GM12878 (cell line): ENCODE results near the gene IL3RA. TPM values are rescaled to one million over a fixed set of nuclear protein-coding genes. Genes with fewer than 3 reads are reported as not detected.
A peak's percentile ranks its signal among the peaks of the same experiment; 100 is the strongest.

Experiments used
- ATAC-seq: fragments of 200-7000 bp; cut with Tn5 transposase; 3 replicates; pipeline ENCODE4 v1.9.1; 2020; ENCODE audit warnings: mild to moderate bottlenecking, moderate library complexity
- Bru-seq: library from RNA; stranded (reverse); fragments of 400-500 nt; gene quantifications from one replicate; lab custom pipeline; 2021; lab: Mats Ljungman, UMichigan
- BruChase-seq, 2 experiments: library from RNA; stranded (reverse); fragments of 400-500 nt; gene quantifications; one replicate each; lab custom pipeline; 2021; lab: Mats Ljungman, UMichigan
- BruUV-seq: library from RNA; stranded (reverse); fragments of 400-500 nt; replicated peaks from 2 replicates; lab custom pipeline; 2021; lab: Mats Ljungman, UMichigan
- CTCF ChIA-PET: fragments of 300-600 bp; sonication (Branson Sonifier 250); formaldehyde crosslinking; extraction: SDS; loops from one replicate; lab custom pipeline; 2021; ENCODE audit warnings: inconsistent platforms; lab: Yijun Ruan, JAX
- POLR2A ChIA-PET: fragments of 350-600 bp; formaldehyde crosslinking; extraction: SDS; loops from one replicate; lab custom pipeline; 2021; ENCODE audit warnings: inconsistent platforms; lab: Charles Lee
- RAD21 ChIA-PET: fragments of 300-600 bp; sonication (Branson Sonifier 250); formaldehyde crosslinking; loops from one replicate; lab custom pipeline; 2023; ENCODE audit warnings: antibody characterized with exemption; ENCODE audit not compliant: unreplicated experiment; lab: Charles Lee
- SMC1A ChIA-PET: fragments of 300-600 bp; sonication (Branson Sonifier 250); formaldehyde crosslinking; loops from one replicate; lab custom pipeline; 2023; ENCODE audit not compliant: unreplicated experiment, uncharacterized antibody; lab: Charles Lee
- DNase-seq: peaks from one replicate; pipeline ENCODE4 v3.0.0-alpha.2; 2011; ENCODE audit warnings: low read depth, low spot score
- FAIRE-seq: peaks from 3 replicates; lab custom pipeline; 2011; peaks lifted over from hg19 to GRCh38; lab: Jason Lieb, UNC
- H2AFZ ChIP-seq: 2 replicates; pipeline ENCODE4 v1.6.0; 2011; ENCODE audit warnings: low read depth, low read length, control low read depth; ENCODE audit not compliant: control insufficient read depth
- H3K27ac ChIP-seq: 2 replicates; pipeline ENCODE4 v1.5.1; 2011; ENCODE audit warnings: control low read depth; ENCODE audit not compliant: control insufficient read depth, insufficient read depth
- H3K27me3 ChIP-seq, 2 experiments: replicated peaks in 1 of 2; 2 replicates each; pipeline versions ENCODE4 v1.6.0 to v1.6.1; 2011; ENCODE audit warnings: low read length in 1 of 2; ENCODE audit not compliant: control insufficient read depth in 2 of 2, insufficient read depth in 2 of 2
- H3K36me3 ChIP-seq, 2 experiments: 2 replicates each; pipeline ENCODE4 v1.5.1; 2011; ENCODE audit warnings: low read length in 1 of 2; ENCODE audit not compliant: control insufficient read depth in 2 of 2, insufficient read depth in 2 of 2
- H3K4me1 ChIP-seq: 2 replicates; pipeline ENCODE4 v1.6.1; 2011; ENCODE audit warnings: mild to moderate bottlenecking, low read length, moderate library complexity, mixed read lengths; ENCODE audit not compliant: control insufficient read depth, insufficient read depth
- H3K4me2 ChIP-seq: 2 replicates; pipeline ENCODE4 v1.6.0; 2011; ENCODE audit warnings: control low read depth; ENCODE audit not compliant: control insufficient read depth, insufficient read depth
- H3K4me3 ChIP-seq: fragments of 200-600 bp; sonication (generic); 2 replicates; pipeline ENCODE4 v1.5.1; 2016
- H3K79me2 ChIP-seq: 2 replicates; pipeline ENCODE4 v1.6.0; 2011; ENCODE audit warnings: low read length; ENCODE audit not compliant: control insufficient read depth, insufficient read depth
- H3K9ac ChIP-seq: 2 replicates; pipeline ENCODE4 v1.8.0; 2011; ENCODE audit warnings: low read length, control low read depth, mixed read lengths; ENCODE audit not compliant: control insufficient read depth, insufficient read depth
- H3K9me3 ChIP-seq: replicated peaks from 3 replicates; pipeline ENCODE4 v1.5.1; 2011; ENCODE audit warnings: mild to moderate bottlenecking, low read length; ENCODE audit not compliant: control insufficient read depth, insufficient read depth
- H4K20me1 ChIP-seq: 2 replicates; pipeline ENCODE4 v1.6.0; 2011; ENCODE audit not compliant: control insufficient read depth, insufficient read depth
- BHLHE40 ChIP-seq, 2 experiments: fragments of 450-650 bp in 1 of 2; IDR thresholded peaks; 2 replicates each; pipeline ENCODE4 v1.6.1; 2011 to 2017; ENCODE audit warnings: low read depth in 2 of 2, borderline replicate concordance in 1 of 2, improper control_type of control experiment in 1 of 2, low read length in 1 of 2, mild to moderate bottlenecking in 1 of 2
- CBX3 ChIP-seq: fragments of 200-600 bp; sonication (generic); IDR thresholded peaks from 2 replicates; pipeline ENCODE4 v1.6.1; 2016; ENCODE audit warnings: low read depth, borderline replicate concordance
- CREM ChIP-seq: IDR thresholded peaks from 2 replicates; pipeline ENCODE4 v1.6.1; 2014; ENCODE audit warnings: antibody characterized with exemption, low read depth
- EP300 ChIP-seq, 2 experiments: fragments of 150-350 bp in 1 of 2; IDR thresholded peaks; 2 replicates each; pipeline ENCODE4 v1.6.1; 2011 to 2012; ENCODE audit warnings: low read depth in 2 of 2, low read length in 2 of 2, borderline replicate concordance in 1 of 2, improper control_type of control experiment in 1 of 2, inconsistent platforms in 1 of 2; ENCODE audit not compliant: control insufficient read depth in 1 of 2
- IKZF1 ChIP-seq: fragments of 450-650 bp; conservative IDR thresholded peaks from 2 replicates; pipeline ENCODE4 v1.6.1; 2017; ENCODE audit warnings: antibody characterized with exemption, mild to moderate bottlenecking
- IKZF2 ChIP-seq, 2 experiments: fragments of 450-650 bp; IDR thresholded peaks; 2 replicates each; pipeline ENCODE4 v1.6.1; 2017; ENCODE audit warnings: mild to moderate bottlenecking in 2 of 2, moderate library complexity in 2 of 2
- KAT2A ChIP-seq: conservative IDR thresholded peaks from 2 replicates; pipeline ENCODE4 v1.6.1; 2011; ENCODE audit warnings: low read depth, low read length; ENCODE audit not compliant: control insufficient read depth
- MEF2A ChIP-seq: IDR thresholded peaks from 2 replicates; pipeline ENCODE4 v1.6.1; 2011; ENCODE audit warnings: low read depth, mild to moderate bottlenecking, low read length, moderate library complexity; ENCODE audit not compliant: insufficient read depth
- MEF2B ChIP-seq: fragments of 450-650 bp; IDR thresholded peaks from 2 replicates; pipeline ENCODE4 v1.6.1; 2018; ENCODE audit warnings: mild to moderate bottlenecking, moderate library complexity; ENCODE audit not compliant: partially characterized antibody, poor library complexity, severe bottlenecking
- MTA2 ChIP-seq: fragments of 450-650 bp; IDR thresholded peaks from 2 replicates; pipeline ENCODE4 v1.6.1; 2016; ENCODE audit warnings: low read depth, mild to moderate bottlenecking, moderate library complexity
- NFIC ChIP-seq: IDR thresholded peaks from 2 replicates; pipeline ENCODE4 v1.6.1; 2012; ENCODE audit warnings: low read depth, mild to moderate bottlenecking, inconsistent platforms, low read length, moderate library complexity
- PKNOX1 ChIP-seq: fragments of 450-650 bp; IDR thresholded peaks from 2 replicates; pipeline ENCODE4 v1.6.1; 2016; ENCODE audit warnings: mild to moderate bottlenecking
- POLR2A ChIP-seq: IDR thresholded peaks from 2 replicates; pipeline ENCODE4 v1.6.1; 2011; ENCODE audit warnings: low read depth, mild to moderate bottlenecking, low read length
- POLR2AphosphoS5 ChIP-seq: IDR thresholded peaks from 2 replicates; pipeline ENCODE4 v1.6.1; 2011; ENCODE audit warnings: mild to moderate bottlenecking, low read length, inconsistent platforms
- RBBP5 ChIP-seq: fragments of 200-600 bp; sonication (generic); conservative IDR thresholded peaks from 2 replicates; pipeline ENCODE4 v1.6.1; 2016
- RELA ChIP-seq: fragments of 450-650 bp; IDR thresholded peaks from 2 replicates; pipeline ENCODE4 v1.8.0; 2014; ENCODE audit warnings: borderline replicate concordance; ENCODE audit not compliant: partially characterized antibody
- RUNX3 ChIP-seq: IDR thresholded peaks from 2 replicates; pipeline ENCODE4 v1.6.1; 2012; ENCODE audit warnings: low read length, inconsistent platforms
- TBL1XR1 ChIP-seq: IDR thresholded peaks from 2 replicates; pipeline ENCODE4 v1.6.1; 2012; ENCODE audit warnings: low read depth, low read length, improper control_type of control experiment
- ZNF384 ChIP-seq: IDR thresholded peaks from 2 replicates; pipeline ENCODE4 v1.6.1; 2012; ENCODE audit warnings: low read depth, mild to moderate bottlenecking, low read length, improper control_type of control experiment, borderline replicate concordance
- ZSCAN29 ChIP-seq: fragments of 450-650 bp; IDR thresholded peaks from 2 replicates; pipeline ENCODE4 v1.6.1; 2017; ENCODE audit warnings: mild to moderate bottlenecking, moderate library complexity
- WGBS: methylation state at CpG from one replicate; pipeline ENCODE4 v1.1.6; 2016; ENCODE audit warnings: low lambda C conversion rate; ENCODE audit not compliant: insufficient replicate concordance, insufficient coverage; ENCODE audit errors: missing lambda C conversion rate; 5-methylcytosine and 5-hydroxymethylcytosine counted together
- in situ Hi-C: fragments of 300-500 bp; cut with MboI; formaldehyde crosslinking; loops from 9 replicates; pipeline ENCODE4 v1.14.3; 2018; ENCODE audit warnings: mixed read lengths
- intact Hi-C: fragments of 100-400 bp; cut with micrococcal nuclease; formaldehyde crosslinking; loops from one replicate; pipeline ENCODE4 v1.14.2; 2022; ENCODE audit not compliant: unreplicated experiment
- long read RNA-seq, 2 experiments: library from polyadenylated mRNA; unstranded; transcript quantifications; one replicate each; pipeline ENCODE4 v2.0.0, GENCODE V29; 2019 to 2020
- polyA minus RNA-seq, 3 experiments: library from RNA; depleted of rRNA, polyadenylated mRNA; stranded (reverse); fragments of >200 nt; gene quantifications; 2 replicates each; pipeline ENCODE4 v1.2.3, GENCODE V29; 2011
- polyA plus RNA-seq, 11 experiments: library from polyadenylated mRNA; depleted of rRNA in 4 of 11; unstranded in 6 of 11; stranded (reverse) in 5 of 11; fragments of >200 nt; fragmentation: Nextera tagmentation in 4 of 11; fragmentation: Illumina TruSeq in 1 of 11; extraction: Ambion mirVana in 4 of 11; extraction: Trizol in 1 of 11; gene quantifications; 1 replicate in 1 of 11; 2 replicates in 10 of 11; pipeline versions ENCODE4 v1.2.1 to v1.2.3, GENCODE V29; 2011 to 2016; ENCODE audit warnings: inconsistent platforms in 2 of 11, missing spikeins in 2 of 11, low read depth in 1 of 11
- total RNA-seq, 4 experiments: library from RNA; depleted of rRNA in 3 of 4; stranded (reverse); fragments of >200 nt in 3 of 4; fragmentation: Illumina TruSeq in 1 of 4; extraction: Trizol in 1 of 4; gene quantifications; 2 replicates each; pipeline versions ENCODE4 v1.2.1 to v1.2.3, GENCODE V29; 2013 to 2021

The IL3RA gene
- total RNA-seq (2013; cell fraction: nucleolus; rRNA removed), result 72.9 and 75.8 TPM in 2 replicates
- total RNA-seq (2014; rRNA removed) (28.0 and 28.1 TPM in 2 replicates), total RNA-seq (2014; rRNA removed; fragmentation: Illumina TruSeq; extraction: Trizol) (14.1 and 14.3 TPM in 2 replicates), total RNA-seq (2021) (19.5 and 21.1 TPM in 2 replicates), polyA plus RNA-seq (2011; rRNA removed) (22.5 and 31.1 TPM in 2 replicates), polyA plus RNA-seq (2014; fragmentation: Illumina TruSeq; extraction: Trizol) (15.0 and 23.5 TPM in 2 replicates), polyA plus RNA-seq (2014; fragmentation: Nextera tagmentation; extraction: Ambion mirVana) (1 to 10 TPM; 2.1 to 4.5 TPM), polyA plus RNA-seq (2014; rRNA removed) (22.9 and 25.4 TPM in 2 replicates), polyA plus RNA-seq (2016; fragmentation: Nextera tagmentation; extraction: Ambion mirVana) (10 to 100 TPM; 14.7 to 16.4 TPM), polyA minus RNA-seq (2011; rRNA and poly(A)+ RNA removed) (51.6 and 62.0 TPM in 2 replicates), Bru-seq, nascent RNA (percentile 71 among the genes with signal in this experiment), BruChase-seq, experiment 1, labeled RNA remaining after a 6-hour chase (percentile 77 among the genes with signal in this experiment), BruChase-seq, experiment 2, labeled RNA remaining after a 2-hour chase (percentile 69 among the genes with signal in this experiment)
- 10.7 TPM for polyA plus RNA-seq (2011; ENCODE audit: low read depth)
- polyA plus RNA-seq (2011; cell fraction: cytosol; rRNA removed), result 36.2 and 38.5 TPM in 2 replicates
- polyA plus RNA-seq (2011; cell fraction: nucleus; rRNA removed), result 21.5 and 44.5 TPM in 2 replicates
- polyA plus RNA-seq (2012), result 24.2 and 25.0 TPM in 2 replicates
- polyA minus RNA-seq (2011; cell fraction: cytosol; rRNA and poly(A)+ RNA removed), result 9.1 and 13.1 TPM in 2 replicates
- 25.9 and 33.0 TPM in 2 replicates for polyA minus RNA-seq (2011; cell fraction: nucleus; rRNA and poly(A)+ RNA removed)
- long read RNA-seq, experiment 1, transcript IL3RA-201 (12 exons, 1,706 nt), result major isoform, 9 of 18 reads
- long read RNA-seq, experiment 1, partial matches to known transcripts, result 1 of 18 reads
- long read RNA-seq, experiment 1, other reads (novel, unspliced or antisense), result 8 of 18 reads
- long read RNA-seq, experiment 2, transcript IL3RA-201 (12 exons, 1,706 nt), result major isoform, 73 of 154 reads
- long read RNA-seq, experiment 2, partial matches to known transcripts, result 2 of 154 reads
- long read RNA-seq, experiment 2, other reads (novel, unspliced or antisense), result 75 of 154 reads

- no peaks in the 10 kb centered on the region for H3K36me3 ChIP-seq
- in situ Hi-C loops (loop anchor here (10.0 kb wide), 1 partner anchor 342 kb away; no protein-coding TSS in a partner anchor), intact Hi-C loops (loop anchor here (10.0 kb wide), 1 partner anchor 258 kb away; the partner anchor contains the start of gene AKAP17A)
- CTCF ChIA-PET, result no interaction called here
- H3K4me3 ChIP-seq, result peak within 1 kb of the TSS; percentile 75
- peak within 1 kb of the TSS; percentile 91 for H3K4me2 ChIP-seq
- H4K20me1 ChIP-seq, result no peaks in the 10 kb centered on the region
- peak within 1 kb of the TSS; percentile 61 for H2AFZ ChIP-seq
- POLR2A ChIA-PET, result no interaction called here
- H3K9ac ChIP-seq, result peak within 1 kb of the TSS; percentile 75
- peaks cover 6% of the 10 kb centered on the region for H3K79me2 ChIP-seq
- H3K4me1 ChIP-seq, result peaks cover 7% of the 10 kb centered on the region; the same call in 1 of the 2 replicates
- H3K27ac ChIP-seq, result peak within 1 kb of the TSS; percentile 77
- SMC1A ChIA-PET, result no interaction called here
- peak; percentile 81 for ATAC-seq
- peaks cover 10% of the 10 kb centered on the region; the same call in 2 of the 3 replicates for H3K9me3 ChIP-seq
- DNase-seq, result peak; percentile 52
- WGBS, result 4% methylated on average over 14 of the region's 14 CpGs
- no peaks in the 10 kb centered on the region for H3K27me3 ChIP-seq
- RAD21 ChIA-PET, result no interaction called here
- no peak for FAIRE-seq
- BruUV-seq, result no TSS peak
- TF ChIP-seq NFIC (no peak), EP300 (IDR thresholded peaks at IDR 0.05; ENCODE audit: borderline replicate concordance in 1 of 2, control insufficient read depth in 1 of 2, low read depth in 2 of 2, low read length in 2 of 2) (peak in 1 of 2 experiments; percentile 19; a peak in 1 of 4 replicates), MEF2A (peak; percentile 77), PKNOX1 (0 out of 2 replicates have a peak, but pooled peaks have one; percentile 7), MTA2 (0 out of 2 replicates have a peak, but pooled peaks have one; percentile 6), RELA (peak; percentile 14), ZNF384 (peak; percentile 85; the same call in 1 of the 2 replicates), POLR2A (peak; percentile 67), MEF2B (peak; percentile 66), ZSCAN29 (no peak), RBBP5 (0 out of 2 replicates have a peak, but pooled peaks have one; percentile 78), IKZF1 (peak; percentile 63), BHLHE40 (IDR thresholded peaks at IDR 0.05; ENCODE audit: borderline replicate concordance in 1 of 2, low read depth in 2 of 2, low read length in 1 of 2) (0 out of 4 replicates have a peak, but pooled peaks of 1 of the 2 experiments have one; percentile 5), CREM (no peak), TBL1XR1 (0 out of 2 replicates have a peak, but pooled peaks have one; percentile 7), CBX3 (no peak), POLR2AphosphoS5 (peak; percentile 94), RUNX3 (peak; percentile 18; the same call in 1 of the 2 replicates), IKZF2 (IDR thresholded peaks at IDR 0.05) (peak; percentile 16 to 19; a peak in 2 of 4 replicates), KAT2A (no peak)
These were observed at the start of gene IL3RA for GRCh38 chrX:1336331-1336943. TSS of gene IL3RA (plus strand) at chrX:1336785. CDS start at chrX:1341766, 4,981 bp downstream.
